Neutrophil (primary cell): Measurements from ENCODE around the gene SPEM3.

Experiments used
- H3K27ac ChIP-seq: fragments of 200-600 bp; sonication (generic); 2 replicates; pipeline ENCODE4 v1.5.1; 2016; ENCODE audit warnings: mild to moderate bottlenecking, moderate library complexity
- H3K27me3 ChIP-seq: fragments of 200-600 bp; sonication (generic); 2 replicates; pipeline ENCODE4 v1.6.0; 2016; ENCODE audit warnings: mild to moderate bottlenecking
- H3K36me3 ChIP-seq: fragments of 200-600 bp; sonication (generic); 2 replicates; pipeline ENCODE4 v1.5.1; 2017
- H3K4me1 ChIP-seq, 2 experiments: fragments of 200-600 bp in 1 of 2; sonication (generic) in 1 of 2; 1 replicate in 1 of 2; 2 replicates in 1 of 2; pipeline versions ENCODE4 v1.5.1 to v1.6.1; 2013 to 2016; ENCODE audit warnings: low read depth in 1 of 2, low read length in 1 of 2, mild to moderate bottlenecking in 1 of 2, moderate library complexity in 1 of 2; ENCODE audit not compliant: control insufficient read depth in 1 of 2, insufficient read depth in 1 of 2
- H3K4me3 ChIP-seq, 2 experiments: fragments of 200-600 bp in 1 of 2; sonication (generic) in 1 of 2; 1 replicate in 1 of 2; 2 replicates in 1 of 2; pipeline ENCODE4 v1.5.1; 2013 to 2016; ENCODE audit warnings: low read depth in 1 of 2, low read length in 1 of 2, mild to moderate bottlenecking in 1 of 2, moderate library complexity in 1 of 2
- H3K9me3 ChIP-seq: fragments of 200-600 bp; sonication (generic); 2 replicates; pipeline ENCODE4 v1.5.1; 2016
- TF ChIP-seq, protein P1 (sequence below): fragments of 200-600 bp; sonication (generic); IDR thresholded peaks from 2 replicates; pipeline ENCODE4 v1.5.1; 2016; ENCODE audit warnings: antibody characterized with exemption

Gene SPEM3

DNA sequence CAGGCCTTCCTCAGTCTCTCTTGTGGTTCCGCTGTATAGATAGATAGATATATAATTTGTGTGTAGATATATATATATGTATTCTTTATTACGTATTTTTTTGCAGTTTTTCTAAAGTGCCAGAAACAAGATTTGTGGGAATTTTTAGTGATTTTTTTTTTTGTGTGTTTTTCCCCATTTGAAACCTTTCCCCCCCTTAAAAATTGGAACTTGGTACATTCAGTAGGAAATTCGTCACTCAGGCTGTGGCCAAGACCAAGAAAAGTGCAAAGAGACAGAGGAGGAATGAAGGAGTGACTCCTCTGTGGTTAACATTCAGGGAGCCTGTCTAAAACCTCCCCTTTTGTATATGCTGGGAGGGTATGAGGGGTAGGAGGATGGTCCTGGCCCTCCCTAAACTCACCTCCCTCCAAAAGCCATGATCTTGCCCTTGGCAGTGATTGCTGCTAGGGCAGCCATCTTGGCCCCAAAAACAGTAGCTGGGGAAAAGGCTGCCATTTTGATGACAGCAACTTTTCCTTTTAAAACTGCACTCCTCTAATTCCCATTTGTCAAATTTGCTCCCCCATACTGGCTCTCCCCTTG lies 31.4 kb downstream of the SPEM3 start:
- TF ChIP-seq, protein P1, sequence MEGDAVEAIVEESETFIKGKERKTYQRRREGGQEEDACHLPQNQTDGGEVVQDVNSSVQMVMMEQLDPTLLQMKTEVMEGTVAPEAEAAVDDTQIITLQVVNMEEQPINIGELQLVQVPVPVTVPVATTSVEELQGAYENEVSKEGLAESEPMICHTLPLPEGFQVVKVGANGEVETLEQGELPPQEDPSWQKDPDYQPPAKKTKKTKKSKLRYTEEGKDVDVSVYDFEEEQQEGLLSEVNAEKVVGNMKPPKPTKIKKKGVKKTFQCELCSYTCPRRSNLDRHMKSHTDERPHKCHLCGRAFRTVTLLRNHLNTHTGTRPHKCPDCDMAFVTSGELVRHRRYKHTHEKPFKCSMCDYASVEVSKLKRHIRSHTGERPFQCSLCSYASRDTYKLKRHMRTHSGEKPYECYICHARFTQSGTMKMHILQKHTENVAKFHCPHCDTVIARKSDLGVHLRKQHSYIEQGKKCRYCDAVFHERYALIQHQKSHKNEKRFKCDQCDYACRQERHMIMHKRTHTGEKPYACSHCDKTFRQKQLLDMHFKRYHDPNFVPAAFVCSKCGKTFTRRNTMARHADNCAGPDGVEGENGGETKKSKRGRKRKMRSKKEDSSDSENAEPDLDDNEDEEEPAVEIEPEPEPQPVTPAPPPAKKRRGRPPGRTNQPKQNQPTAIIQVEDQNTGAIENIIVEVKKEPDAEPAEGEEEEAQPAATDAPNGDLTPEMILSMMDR = no peak
- no peaks in the 10 kb centered on the region for H3K27me3 ChIP-seq
- no peaks in the 10 kb centered on the region for H3K9me3 ChIP-seq
- H3K4me1 ChIP-seq = peaks cover 10 to 12% of the 10 kb centered on the region in 2 experiments
- H3K4me3 ChIP-seq = no peak overlapping the region
- peaks cover 21% of the 10 kb centered on the region for H3K36me3 ChIP-seq
- H3K27ac ChIP-seq = no peak overlapping the region

DNA sequence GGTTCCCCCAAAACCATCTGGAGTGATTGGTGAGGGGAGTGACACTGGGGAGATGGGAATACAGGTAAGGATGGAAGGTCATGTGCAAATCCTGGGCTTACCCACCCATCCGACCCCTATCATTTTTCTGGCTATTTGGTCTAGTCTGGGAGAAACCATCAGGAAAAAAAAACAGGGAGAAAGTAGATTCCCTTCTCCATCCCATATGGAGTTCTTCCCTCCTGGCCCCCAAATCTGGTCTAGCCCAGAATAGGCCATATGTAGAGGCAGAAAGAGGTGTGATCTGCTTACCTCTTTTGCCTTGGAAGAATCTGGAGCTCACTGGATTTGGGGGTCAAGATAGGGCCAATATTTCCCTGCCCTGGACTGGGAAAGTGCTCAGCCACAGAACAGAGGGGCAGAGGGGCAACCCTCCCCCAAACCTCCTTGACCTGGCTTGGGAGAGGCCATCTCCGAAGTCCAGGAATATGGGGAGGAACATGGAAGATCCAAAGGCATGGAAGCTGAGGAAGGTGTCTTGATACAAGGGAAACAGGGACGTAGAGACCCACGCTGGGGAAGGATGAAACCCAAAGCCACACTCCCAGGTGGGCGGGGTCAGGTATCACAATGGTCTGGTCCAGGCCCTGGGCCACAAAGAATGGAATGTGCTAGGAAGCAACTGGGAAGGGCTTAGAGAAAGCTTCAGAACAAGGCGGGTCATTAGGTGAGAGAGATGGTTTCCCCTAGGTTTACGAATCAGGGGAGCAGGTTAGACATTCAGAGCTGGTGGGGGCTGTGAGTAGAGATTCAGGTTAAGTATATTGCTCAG lies 32.4 kb downstream of the SPEM3 start:
- no peaks in the 10 kb centered on the region for H3K27me3 ChIP-seq
- H3K27ac ChIP-seq = no peak overlapping the region
- H3K36me3 ChIP-seq = peaks cover 21% of the 10 kb centered on the region
- H3K4me1 ChIP-seq = peaks cover 8 to 9% of the 10 kb centered on the region in 2 experiments
- H3K4me3 ChIP-seq = no peak overlapping the region
- no peaks in the 10 kb centered on the region for H3K9me3 ChIP-seq
- TF ChIP-seq, protein P1 = no peak

DNA sequence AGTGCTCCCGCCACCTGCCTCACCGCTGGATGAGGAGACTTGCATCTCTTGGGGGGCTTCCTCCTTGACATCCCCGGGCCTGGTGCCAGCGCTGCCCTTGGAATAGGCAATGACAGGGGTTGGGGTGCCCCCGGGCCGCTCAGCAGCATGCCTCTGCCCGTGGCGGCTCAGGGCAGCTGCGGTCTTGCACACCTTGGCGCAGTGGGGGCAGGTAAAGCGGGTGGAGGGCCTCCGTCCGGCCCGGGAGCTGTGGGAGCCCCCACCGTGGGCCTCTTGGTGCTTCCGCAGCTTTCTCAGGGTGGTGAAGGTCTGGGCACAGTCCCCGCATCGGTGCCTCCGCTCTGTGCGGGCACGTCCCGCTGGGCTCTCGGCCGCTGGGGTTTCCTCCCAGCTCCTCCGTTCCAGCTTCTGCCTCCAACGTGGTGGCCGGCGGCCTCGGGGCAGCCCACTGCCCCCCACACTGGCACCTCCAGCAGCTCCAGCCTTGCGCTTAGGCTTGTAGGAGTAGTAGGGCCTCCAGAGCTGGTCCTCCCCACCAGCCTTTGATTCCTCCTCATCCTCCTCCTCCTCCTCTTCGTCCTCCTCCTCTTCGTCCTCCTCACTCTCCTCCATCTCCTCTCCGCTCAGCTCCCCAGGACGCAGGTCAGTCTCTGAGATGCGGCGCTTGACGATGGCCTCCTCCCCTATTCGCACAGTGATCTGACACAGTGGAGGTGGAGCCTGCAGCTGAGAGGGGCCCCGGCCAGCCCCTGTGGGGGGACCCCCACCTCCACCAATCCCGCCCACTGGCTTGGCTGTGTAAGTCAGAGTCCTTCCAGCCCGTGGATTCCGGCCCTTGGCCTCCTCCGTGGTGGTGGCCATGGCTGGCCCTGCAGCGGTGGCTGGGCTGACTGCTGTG lies 34.1 kb downstream of the SPEM3 start:
- peaks cover 13 to 15% of the 10 kb centered on the region in 2 experiments for H3K4me1 ChIP-seq
- H3K27me3 ChIP-seq = no peaks in the 10 kb centered on the region
- H3K36me3 ChIP-seq = peaks cover 27% of the 10 kb centered on the region
- H3K27ac ChIP-seq = no peak overlapping the region
- no peak overlapping the region for H3K4me3 ChIP-seq
- H3K9me3 ChIP-seq = no peaks in the 10 kb centered on the region
- TF ChIP-seq, protein P1 = no peak

DNA sequence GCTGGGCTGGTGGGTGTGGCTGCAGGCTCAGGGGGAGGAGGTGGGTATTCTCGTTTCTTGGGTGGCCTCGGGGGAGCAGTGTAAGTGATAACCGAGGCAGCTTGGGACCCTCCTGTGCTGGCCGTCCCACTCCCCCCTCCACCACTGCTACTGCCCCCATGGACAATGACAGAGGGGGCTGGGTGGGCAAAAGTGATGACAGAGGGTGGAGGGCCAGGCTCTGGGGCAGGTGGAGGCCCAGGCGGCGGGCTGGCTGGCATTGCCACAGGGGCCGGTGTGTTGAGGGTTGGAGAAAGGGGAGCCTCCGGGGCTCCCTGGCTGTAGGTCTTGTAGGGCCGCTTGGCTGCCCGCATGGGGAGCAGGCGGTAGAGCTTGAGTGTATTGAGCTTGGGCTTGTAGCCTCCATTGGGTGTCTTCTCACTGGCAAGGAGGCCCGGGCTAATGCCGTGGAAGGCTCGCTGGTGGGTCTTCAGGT lies 34.8 kb downstream of the SPEM3 start:
- Histone ChIP-seq H3K27ac (no peak overlapping the region), H3K4me3 (no peak overlapping the region), H3K4me1 (peaks cover 13 to 15% of the 10 kb centered on the region in 2 experiments), H3K27me3 (no peaks in the 10 kb centered on the region), H3K9me3 (no peaks in the 10 kb centered on the region), H3K36me3 (peaks cover 27% of the 10 kb centered on the region)
- TF ChIP-seq, protein P1 = no peak

DNA sequence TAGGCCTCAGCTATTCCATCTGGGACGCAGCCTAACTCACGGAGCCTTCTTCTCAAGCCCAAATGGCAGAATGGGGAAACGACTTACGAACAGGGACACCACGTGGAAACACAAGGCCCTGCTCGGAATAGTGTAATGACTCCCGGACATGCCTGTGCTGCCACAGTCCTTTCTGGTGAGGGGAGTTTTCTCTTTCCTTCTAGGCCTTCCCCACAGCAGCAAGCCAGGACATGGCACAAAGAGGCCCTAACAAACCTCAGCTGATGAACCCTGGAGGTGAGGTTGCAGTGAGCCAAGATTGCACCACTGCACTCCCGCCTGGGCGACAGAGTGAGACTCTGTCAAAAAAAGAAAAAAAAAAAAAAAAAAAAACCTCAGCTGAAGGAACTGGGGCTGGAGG lies 35.4 kb downstream of the SPEM3 start:
- Histone ChIP-seq H3K36me3 (peaks cover 27% of the 10 kb centered on the region), H3K4me3 (no peak overlapping the region), H3K27ac (no peak overlapping the region), H3K4me1 (peaks cover 13 to 15% of the 10 kb centered on the region in 2 experiments), H3K27me3 (no peaks in the 10 kb centered on the region), H3K9me3 (no peaks in the 10 kb centered on the region)
- TF ChIP-seq, protein P1 = no peak
